GM12878 (cell line): ENCODE data around the gene SELENOS. TPM values are rescaled to one million over a fixed set of nuclear protein-coding genes. Genes with fewer than 3 reads are reported as not detected.

Experiments used
- ATF2 ChIP-seq: IDR thresholded peaks from 2 replicates; pipeline ENCODE4 v1.6.1; 2012; ENCODE audit warnings: low read length, inconsistent platforms
- CBX5 ChIP-seq: sonication (generic); IDR thresholded peaks from 2 replicates; pipeline ENCODE4 v1.6.1; 2016; ENCODE audit warnings: low read depth, moderate library complexity, mild to moderate bottlenecking, inconsistent platforms
- CEBPZ ChIP-seq: fragments of 150-350 bp; IDR thresholded peaks from 2 replicates; pipeline ENCODE4 v1.6.1; 2016; ENCODE audit warnings: low read depth, low read length
- CHD2 ChIP-seq: IDR thresholded peaks from 2 replicates; pipeline ENCODE4 v1.6.1; 2011; ENCODE audit warnings: low read depth, low read length, improper control_type of control experiment, borderline replicate concordance
- CTCF ChIP-seq, 3 experiments: IDR thresholded peaks in 2 of 3; conservative IDR thresholded peaks in 1 of 3; 2 replicates each; pipeline ENCODE4 v1.5.1; 2011; ENCODE audit warnings: low read depth in 3 of 3, low read length in 3 of 3, mild to moderate bottlenecking in 3 of 3, control low read depth in 2 of 3, moderate library complexity in 2 of 3, inconsistent platforms in 1 of 3, mixed read lengths in 1 of 3; ENCODE audit not compliant: control insufficient read depth in 2 of 3, insufficient read depth in 1 of 3; ENCODE audit errors: extremely low read depth in 1 of 3
- HDAC6 ChIP-seq: fragments of 200-600 bp; sonication (generic); IDR thresholded peaks from one replicate; pipeline ENCODE4 v1.8.0; 2017; ENCODE audit warnings: antibody characterized with exemption; ENCODE audit not compliant: unreplicated experiment
- HDGF ChIP-seq: fragments of 450-650 bp; IDR thresholded peaks from 2 replicates; pipeline ENCODE4 v1.6.1; 2016; ENCODE audit warnings: antibody characterized with exemption
- IRF3 ChIP-seq: fragments of 450-650 bp; IDR thresholded peaks from 2 replicates; pipeline ENCODE4 v1.6.1; 2014; ENCODE audit warnings: mild to moderate bottlenecking
- JUND ChIP-seq: IDR thresholded peaks from 2 replicates; pipeline ENCODE4 v1.6.1; 2012; ENCODE audit warnings: low read depth, mild to moderate bottlenecking, low read length, improper control_type of control experiment, moderate library complexity
- MAX ChIP-seq: IDR thresholded peaks from 2 replicates; pipeline ENCODE4 v1.6.1; 2012; ENCODE audit warnings: low read depth, low read length, improper control_type of control experiment
- RAD21 ChIP-seq: IDR thresholded peaks from 2 replicates; pipeline ENCODE4 v1.6.1; 2011; ENCODE audit warnings: mild to moderate bottlenecking, low read depth, low read length, moderate library complexity; ENCODE audit not compliant: insufficient read depth
- RBBP5 ChIP-seq: fragments of 200-600 bp; sonication (generic); conservative IDR thresholded peaks from 2 replicates; pipeline ENCODE4 v1.6.1; 2016
- REST ChIP-seq: IDR thresholded peaks from 2 replicates; pipeline ENCODE4 v1.6.1; 2012; ENCODE audit warnings: mild to moderate bottlenecking, low read depth, low read length
- TCF3 ChIP-seq: IDR thresholded peaks from 2 replicates; pipeline ENCODE4 v1.6.1; 2012; ENCODE audit warnings: low read depth, mild to moderate bottlenecking, low read length, borderline replicate concordance; ENCODE audit not compliant: insufficient read depth
- polyA plus RNA-seq, 11 experiments: library from polyadenylated mRNA; depleted of rRNA in 4 of 11; unstranded in 6 of 11; stranded (reverse) in 5 of 11; fragments of >200 nt; fragmentation: Nextera tagmentation in 4 of 11; fragmentation: Illumina TruSeq in 1 of 11; extraction: Ambion mirVana in 4 of 11; extraction: Trizol in 1 of 11; gene quantifications; 1 replicate in 1 of 11; 2 replicates in 10 of 11; pipeline versions ENCODE4 v1.2.1 to v1.2.3, GENCODE V29; 2011 to 2016; ENCODE audit warnings: inconsistent platforms in 2 of 11, missing spikeins in 2 of 11, low read depth in 1 of 11
- total RNA-seq, 4 experiments: library from RNA; depleted of rRNA in 3 of 4; stranded (reverse); fragments of >200 nt in 3 of 4; fragmentation: Illumina TruSeq in 1 of 4; extraction: Trizol in 1 of 4; gene quantifications; 2 replicates each; pipeline versions ENCODE4 v1.2.1 to v1.2.3, GENCODE V29; 2013 to 2021

SELENOS gene
- total and polyA plus RNA-seq, 10 of the 15 experiments (the other 5 are each of a cell fraction or from before 2014, with no cell fraction given) = 25.8 to 90.1 (median 37.3) TPM

GRCh38 chr15:101294731-101295606 is 17.7 kb upstream of the SELENOS start, which contains the start of gene SNRPA1 (continued):
- TF ChIP-seq CHD2 = peak; percentile 81
- TF ChIP-seq JUND = no peak
- TF ChIP-seq CTCF (IDR thresholded peaks at IDR 0.05 in 2 of 3, conservative IDR thresholded peaks at IDR 0.05 in 1 of 3; ENCODE audit: control insufficient read depth in 2 of 3, extremely low read depth in 1 of 3, insufficient read depth in 1 of 3, low read depth in 3 of 3, low read length in 3 of 3) = no peak
- no peak for TF ChIP-seq IRF3
- peak; percentile 76; the same call in 1 of the 2 replicates for TF ChIP-seq RBBP5
- TF ChIP-seq HDAC6 = no peak
- no peak for TF ChIP-seq RAD21
- peak; percentile 41; the same call in 1 of the 2 replicates for TF ChIP-seq CEBPZ
- 0 out of 2 replicates have a peak, but pooled peaks have one; percentile 35 for TF ChIP-seq TCF3
- TF ChIP-seq MAX = peak; percentile 93
- TF ChIP-seq CBX5 = no peak
- no peak; the same call in 1 of the 2 replicates for TF ChIP-seq REST
- no peak for TF ChIP-seq ATF2
- TF ChIP-seq HDGF = no peak; the same call in 1 of the 2 replicates
